Omental fat pad (tissue), 4 donors: ENCODE measurements around the gene PAN3. TPM values are rescaled to one million over a fixed set of nuclear protein-coding genes. Genes with fewer than 3 reads are reported as not detected.
A peak's percentile ranks its signal among the peaks of the same experiment; 100 is the strongest.
"Not testable (repeated sequence)": the region's sequence is repeated elsewhere in the genome, so short reads cannot be mapped to it uniquely, and the experiment has no call there.

Experiments used
- ATAC-seq: fragments of 150-250 bp; one replicate; pipeline ENCODE4 v1.9.1; 2016; ENCODE audit warnings: mild to moderate bottlenecking, moderate library complexity; ENCODE audit not compliant: low FRiP score
- DNase-seq: peaks from one replicate; pipeline ENCODE4 v3.0.0-alpha.2; 2019; ENCODE audit warnings: low spot score
- CTCF ChIP-seq, 3 donors: fragments of 450-650 bp; IDR thresholded peaks; one replicate each; pipeline ENCODE4 v1.5.1; 2016 to 2017; ENCODE audit warnings: antibody characterized with exemption in 3 of 3, mild to moderate bottlenecking in 3 of 3, moderate library complexity in 2 of 3
- total RNA-seq, 4 donors: library from RNA; depleted of rRNA; stranded (reverse); fragments of >200 nt; gene quantifications; one replicate each; pipeline ENCODE4 v1.1.0, GENCODE V29; 2016

Gene PAN3
- total RNA-seq, 4 donors from 2014 or later = 28.5 to 59.0 (median 29.5) TPM

- no peak for DNase-seq
- ATAC-seq = no peak
- no peak for TF ChIP-seq CTCF (IDR thresholded peaks at IDR 0.05)
Observed at GRCh38 chr13:28099396-28100149, 38.8 kb upstream of the PAN3 start.

- no peak for TF ChIP-seq CTCF (IDR thresholded peaks at IDR 0.05)
- ATAC-seq (peak; percentile 71), DNase-seq (no peak)
Observed at GRCh38 chr13:28100150-28101121, 37.9 kb upstream of the PAN3 start, which contains the start of gene FLT3. Gene FLT3 (minus strand): TSS chr13:28100576. CDS start chr13:28100510, 66 bp downstream.

GRCh38 chr13:28101886-28102285 is 36.5 kb upstream of the PAN3 start:
- DNase-seq, ATAC-seq: not testable (repeated sequence)

- no peak for TF ChIP-seq CTCF (IDR thresholded peaks at IDR 0.05)
- DNase-seq = no peak
- ATAC-seq = no peak
Observed at GRCh38 chr13:28106976-28107375, 31.4 kb upstream of the PAN3 start.

- TF ChIP-seq CTCF (IDR thresholded peaks at IDR 0.05) = no peak
- no peak for DNase-seq
- no peak for ATAC-seq
Observed at GRCh38 chr13:28110414-28110813, 27.9 kb upstream of the PAN3 start.

GRCh38 chr13:28116736-28117135 is 21.6 kb upstream of the PAN3 start:
- DNase-seq (no peak), ATAC-seq (no peak)
- no peak for TF ChIP-seq CTCF (IDR thresholded peaks at IDR 0.05)

GRCh38 chr13:28117689-28118377 is 20.5 kb upstream of the PAN3 start:
- ATAC-seq = no peak
- TF ChIP-seq CTCF (IDR thresholded peaks at IDR 0.05) = no peak

More at GRCh38 chr13:28117689-28118377, 20.5 kb upstream of the PAN3 start:
- no peak for DNase-seq
